HG02885 (cell line): ENCODE data around the gene NPPB.

Experiments used
- ATAC-seq: cut with Tn5 transposase; IDR thresholded peaks from one replicate; pipeline ENCODE4 v1.9.1; 2021; ENCODE audit warnings: mild to moderate bottlenecking; ENCODE audit not compliant: unreplicated experiment, poor library complexity

NPPB gene

GRCh38 chr1:11881749-11882441 is 23.1 kb upstream of the NPPB start:
- ATAC-seq: no peak

DNA sequence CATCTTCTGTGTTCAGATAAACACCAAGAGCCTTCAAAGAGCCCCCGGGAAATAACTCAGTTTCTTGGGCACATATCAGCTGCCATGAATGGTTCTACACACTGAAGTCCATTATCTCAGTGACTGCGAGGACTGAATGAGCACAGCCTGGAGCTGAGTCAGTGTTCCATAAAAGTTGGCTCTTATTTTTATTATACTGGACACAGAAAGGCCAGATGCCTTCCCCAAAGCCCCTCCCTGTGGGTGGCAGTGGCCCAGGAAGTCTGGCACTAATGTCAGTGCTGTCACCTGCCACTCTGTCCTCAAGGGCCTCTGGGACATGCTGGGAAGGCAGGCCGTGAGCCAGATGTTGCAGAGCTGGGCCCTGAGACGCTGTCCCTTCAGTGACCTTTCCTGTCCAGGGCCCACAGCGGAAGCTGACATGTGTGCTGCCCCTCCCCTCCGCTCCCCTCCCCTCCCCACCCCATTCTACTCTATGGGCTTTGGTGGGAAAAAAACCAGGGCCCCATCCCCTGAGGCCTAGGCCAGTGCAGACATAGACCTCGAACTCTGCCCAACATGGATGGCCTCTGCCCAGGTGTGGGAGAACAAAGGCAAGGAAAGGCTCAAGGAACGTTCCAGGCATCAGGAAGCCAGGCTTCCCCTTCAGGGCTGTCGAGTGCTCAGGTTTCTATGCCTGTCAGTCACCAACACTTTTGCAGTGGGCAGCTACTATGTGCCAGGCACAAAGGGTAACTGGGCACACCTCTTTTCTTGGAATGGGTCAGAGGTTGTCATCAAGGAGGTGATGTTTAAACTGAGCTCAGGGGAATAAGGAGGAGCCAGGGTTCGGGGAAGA is 22.4 kb upstream of the NPPB start:
- no peak for ATAC-seq

DNA sequence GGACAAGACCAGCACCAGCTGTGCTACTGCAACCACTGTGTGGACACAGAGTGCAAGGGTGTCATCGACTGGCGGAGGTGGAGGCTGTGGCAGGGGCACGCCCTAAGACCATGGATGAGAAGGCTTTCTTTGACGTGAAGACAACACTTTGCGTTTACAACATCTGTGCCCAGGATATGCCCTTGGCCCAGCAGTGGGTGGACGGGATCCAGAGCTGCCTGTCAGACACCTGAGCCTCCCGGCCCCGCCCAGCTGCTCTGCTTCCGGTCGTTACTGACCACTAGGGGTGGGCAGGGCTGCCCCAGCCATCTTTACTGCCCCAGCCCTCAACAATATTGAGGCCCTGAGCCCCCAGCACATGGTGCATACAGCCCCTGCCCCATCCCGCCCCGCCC is 21.4 kb upstream of the NPPB start:
- ATAC-seq: no peak

DNA sequence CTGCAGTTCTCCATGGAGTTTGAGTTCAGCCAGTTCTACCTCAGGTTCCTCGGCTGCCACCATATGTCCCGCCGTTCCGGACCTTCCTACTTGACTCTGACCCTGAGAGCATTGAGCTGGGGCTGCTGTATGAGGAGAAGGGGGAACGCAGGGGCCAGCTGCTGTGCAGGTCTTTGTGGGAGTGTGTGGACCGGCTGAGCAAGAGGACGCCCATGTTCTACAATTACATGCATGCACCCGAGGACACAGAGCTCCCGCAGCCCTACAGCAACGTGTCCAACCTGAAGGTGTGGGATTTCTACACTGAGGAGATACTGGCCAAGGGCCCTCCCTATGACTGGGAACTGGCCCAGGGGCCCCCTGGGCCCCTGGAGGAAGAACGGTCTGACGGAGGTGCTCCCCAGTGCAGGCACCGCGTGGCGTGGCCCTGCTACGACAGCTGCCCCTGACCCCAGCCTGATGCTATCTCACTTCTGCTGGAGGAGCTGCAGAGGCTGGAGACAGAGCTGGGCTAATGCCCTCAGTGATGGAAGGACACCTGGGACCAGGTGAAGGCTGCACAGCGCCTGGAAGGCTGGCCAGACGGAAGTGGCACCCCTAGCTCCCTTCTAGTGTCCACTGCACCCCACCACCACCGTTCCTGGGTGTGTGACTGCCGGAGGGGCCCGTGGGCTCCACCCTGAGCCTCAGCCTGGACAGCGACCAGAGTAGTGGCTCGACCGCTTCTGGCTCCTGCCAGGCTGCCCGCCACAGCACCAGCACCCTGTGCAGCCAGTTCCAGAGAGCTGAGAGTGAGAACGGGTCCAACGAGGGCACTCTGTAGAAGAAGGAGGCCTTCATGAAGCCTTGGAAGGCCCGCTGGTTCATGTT is 20.8 kb upstream of the NPPB start:
- ATAC-seq: no peak

DNA sequence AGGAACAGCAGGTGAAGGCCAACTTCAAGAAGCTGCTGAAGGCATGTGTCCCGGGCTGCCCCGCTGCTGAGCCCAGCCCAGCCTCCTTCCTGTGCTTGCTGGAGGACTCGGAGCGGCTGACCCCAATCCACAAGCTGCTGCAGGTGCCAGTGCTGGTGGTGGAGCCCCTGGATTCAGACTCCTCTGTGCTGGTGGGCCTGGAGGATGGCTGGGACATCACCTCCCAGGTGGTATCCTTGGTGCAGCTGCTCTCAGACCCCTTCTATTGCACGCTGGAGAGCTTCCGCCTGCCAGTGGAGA is 20.1 kb upstream of the NPPB start:
- no peak for ATAC-seq

DNA sequence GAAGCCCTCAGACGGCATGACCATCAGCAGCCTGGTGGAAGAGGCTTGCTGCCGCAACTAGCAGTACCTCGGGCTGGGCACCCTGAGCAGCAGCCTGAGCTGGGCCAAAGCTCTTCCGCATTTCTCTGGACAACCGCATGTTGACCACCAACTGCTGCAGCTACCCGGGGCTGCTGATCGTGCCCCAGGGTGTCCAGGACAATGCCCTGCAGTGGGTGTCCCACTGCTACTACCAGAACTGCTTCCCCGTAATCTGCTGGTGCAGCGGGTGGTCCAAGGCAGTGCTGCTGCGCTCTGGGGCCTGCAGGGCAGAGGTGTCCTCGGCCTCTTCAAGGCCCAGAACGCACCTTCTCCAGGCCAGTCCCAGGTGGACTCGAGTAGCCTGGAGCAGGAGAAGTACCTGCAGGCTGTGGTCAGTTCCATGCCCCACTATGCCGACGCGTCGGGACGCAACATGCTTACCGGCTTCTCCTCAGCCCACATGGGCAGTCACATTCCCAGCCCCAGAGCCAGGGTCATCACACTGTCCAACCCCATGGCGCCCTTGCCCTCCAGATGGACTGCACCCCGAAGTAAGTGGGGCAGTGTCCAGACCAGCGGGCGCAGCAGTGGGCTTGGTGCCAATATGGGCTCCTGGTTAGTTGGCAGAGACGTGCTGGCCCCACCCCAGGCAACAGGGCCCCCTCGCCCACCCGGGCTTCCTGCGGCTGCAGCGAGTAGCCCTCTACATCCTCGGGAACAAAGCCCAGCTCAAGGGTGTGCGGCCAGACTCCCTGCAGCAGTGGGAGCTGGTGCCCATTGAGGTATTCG is 19.5 kb upstream of the NPPB start:
- no peak for ATAC-seq

DNA sequence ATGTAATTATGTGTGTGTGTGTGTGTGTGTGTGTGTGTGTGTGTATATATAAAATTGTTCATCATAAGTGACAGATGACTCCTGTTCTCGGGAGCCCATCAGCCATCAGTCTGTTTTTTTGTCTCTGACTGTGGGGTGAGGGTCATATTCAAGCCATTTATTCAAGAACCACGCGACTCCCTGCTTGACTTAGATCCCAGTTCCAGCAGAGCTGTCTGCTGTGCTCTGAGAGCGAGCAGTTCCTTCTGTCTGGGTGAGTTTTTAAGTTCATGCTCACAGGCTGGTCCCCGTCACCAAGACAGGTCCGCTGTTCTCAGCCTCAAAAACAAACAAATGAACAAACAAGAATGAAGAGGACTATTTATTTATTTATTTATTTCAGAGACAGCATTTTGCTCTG is 18.3 kb upstream of the NPPB start:
- no peak for ATAC-seq

- ATAC-seq: no peak
Observed at GRCh38 chr1:11875094-11875493, 16.3 kb upstream of the NPPB start.

DNA sequence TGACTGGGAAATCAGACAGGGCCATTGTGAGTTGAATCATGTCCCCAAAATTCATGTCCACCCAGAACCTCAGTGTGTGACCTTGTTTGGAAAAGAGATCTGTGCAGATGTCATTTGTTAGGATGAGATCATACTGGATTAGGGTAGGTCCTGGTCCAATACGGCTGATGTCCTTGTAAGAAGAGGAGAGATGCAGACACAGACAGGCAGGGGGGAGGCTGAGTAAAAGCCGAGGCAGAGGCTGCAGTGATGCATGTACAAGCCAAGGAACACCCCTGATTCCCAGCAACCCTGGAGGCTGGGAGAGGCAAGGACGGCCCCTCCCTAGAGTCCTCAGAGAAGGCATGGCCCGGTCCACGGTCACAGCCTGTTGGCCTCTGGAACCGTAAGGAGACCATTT is 15.9 kb upstream of the NPPB start:
- ATAC-seq: no peak

DNA sequence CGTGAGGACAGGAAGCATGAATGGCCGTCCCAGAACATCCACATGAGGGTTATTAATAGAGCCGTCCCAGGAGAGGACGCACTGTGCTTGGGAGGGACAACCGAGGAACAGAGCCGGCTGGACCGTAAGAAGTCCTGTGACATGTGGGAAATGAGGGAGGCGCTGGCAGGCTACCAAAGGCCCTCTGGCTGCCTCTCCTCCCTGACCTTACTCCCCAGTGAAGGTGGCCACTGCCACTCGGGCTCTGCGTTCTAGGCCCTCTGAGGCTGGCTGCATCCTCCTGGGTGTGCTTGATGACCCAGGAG is 15.5 kb upstream of the NPPB start:
- no peak for ATAC-seq

DNA sequence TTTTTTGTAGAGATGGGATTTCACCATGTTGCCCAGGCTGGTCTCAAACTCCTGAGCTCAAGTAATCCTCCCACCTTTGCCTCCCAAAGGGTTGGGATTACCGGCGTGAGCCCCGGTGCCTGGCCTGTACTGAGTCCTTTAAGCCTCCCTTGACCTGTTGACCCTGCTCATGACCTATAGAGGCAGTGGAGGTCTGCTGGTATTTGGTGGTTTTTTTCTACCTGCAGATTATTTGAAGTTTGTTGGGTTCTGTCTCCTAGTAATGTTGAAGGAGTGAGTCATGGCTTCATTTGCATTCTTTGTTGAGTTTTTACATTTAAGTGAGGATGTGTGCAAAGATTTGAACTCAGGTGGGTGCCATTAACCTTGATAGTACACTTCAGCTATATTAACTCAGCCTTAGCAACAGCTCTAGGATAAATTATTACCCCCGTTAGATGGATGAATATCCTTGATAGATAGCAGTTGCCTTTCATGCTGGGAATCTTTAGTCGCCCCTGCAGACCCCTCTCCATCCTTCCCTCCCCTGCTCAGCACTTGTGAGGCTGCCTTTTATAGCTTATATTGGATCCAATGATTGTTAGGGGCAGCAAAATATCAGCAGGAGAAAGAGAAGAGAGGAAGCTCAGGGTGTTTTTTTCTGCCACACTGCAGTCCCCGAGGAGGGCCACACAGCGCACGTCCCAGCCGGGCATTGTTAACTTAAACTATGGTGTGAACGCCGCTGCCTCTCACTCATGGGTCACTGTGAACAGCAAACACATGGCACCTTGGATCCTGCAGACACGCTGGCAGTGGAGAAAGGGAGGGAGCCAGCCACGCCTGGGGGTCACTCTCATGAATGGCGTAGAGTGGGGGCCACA is 14.9 kb upstream of the NPPB start:
- no peak for ATAC-seq

- no peak for ATAC-seq
Observed at GRCh38 chr1:11872545-11872944, 13.8 kb upstream of the NPPB start.

GRCh38 chr1:11869650-11870207 is 11.0 kb upstream of the NPPB start:
- no peak for ATAC-seq

GRCh38 chr1:11869104-11869503 is 10.4 kb upstream of the NPPB start:
- ATAC-seq: no peak

GRCh38 chr1:11868331-11868980 is 9.7 kb upstream of the NPPB start:
- no peak for ATAC-seq

DNA sequence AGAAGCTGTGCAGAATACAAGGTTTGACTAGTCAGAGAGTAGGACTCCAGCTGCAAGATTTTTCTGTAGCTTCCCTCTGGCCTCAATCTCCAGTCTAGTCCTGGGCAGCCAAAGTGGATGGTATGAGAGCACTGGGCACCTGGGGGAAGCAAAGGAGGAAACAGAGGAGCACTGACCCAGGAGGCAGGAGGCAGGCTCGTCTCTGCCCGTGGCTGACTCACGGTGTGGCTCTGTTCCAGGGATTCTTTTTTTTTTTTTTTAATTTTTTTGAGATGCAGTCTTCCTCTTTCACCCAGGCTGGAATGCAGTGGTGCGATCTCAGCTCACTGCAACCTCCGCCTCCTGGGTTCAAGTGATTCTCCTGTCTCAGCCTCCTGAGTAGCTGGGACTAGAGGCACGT is 4.1 kb upstream of the NPPB start:
- ATAC-seq: no peak

DNA sequence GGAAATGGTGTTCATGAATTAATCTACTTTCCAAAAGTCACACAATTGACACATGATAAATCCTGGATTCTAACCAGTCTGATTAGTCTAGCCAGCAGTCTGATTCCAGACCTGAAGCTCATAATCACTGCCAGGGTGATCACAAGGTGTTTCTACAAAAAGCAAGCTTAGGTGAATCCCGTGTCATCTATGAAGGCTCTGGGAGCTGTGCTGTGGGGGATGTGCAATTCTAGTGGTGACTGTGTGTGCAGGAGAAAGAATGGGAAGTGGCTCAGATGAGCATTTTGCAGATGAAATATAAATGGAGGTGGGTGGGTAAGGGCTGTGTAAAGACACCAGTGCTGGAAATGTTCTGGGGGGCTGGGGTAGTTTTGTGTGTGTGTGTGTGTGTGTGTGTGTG is 1.8 kb upstream of the NPPB start:
- no peak for ATAC-seq

DNA sequence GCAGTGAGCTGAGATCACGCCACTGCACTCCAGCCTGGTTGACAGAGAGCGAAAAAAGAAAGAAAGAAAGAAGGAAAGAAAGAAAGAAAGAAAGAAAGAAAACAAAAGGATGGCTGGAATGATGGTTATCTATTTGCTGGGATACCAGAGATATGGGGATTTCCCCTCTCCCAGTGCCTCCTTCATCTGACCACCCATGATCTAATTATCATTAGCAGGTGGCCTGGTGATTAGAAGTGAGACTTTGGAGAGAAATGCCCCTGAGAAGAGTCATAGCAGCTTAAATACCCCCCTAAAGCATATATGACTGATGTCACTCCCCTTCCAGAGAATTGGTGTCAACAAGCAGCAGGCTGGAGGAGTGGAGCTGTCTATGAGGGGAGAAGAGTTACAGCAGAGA is 1.3 kb upstream of the NPPB start:
- no peak for ATAC-seq
